GM10248 (cell line): ENCODE results near the gene GBP7.
A peak's percentile ranks its signal among the peaks of the same experiment; 100 is the strongest.

Experiments
- CTCF ChIA-PET: fragments of 300-600 bp; sonication (Branson Sonifier 250); formaldehyde crosslinking; extraction: SDS; loops from one replicate; lab custom pipeline; 2021; ENCODE audit warnings: antibody characterized with exemption; lab: Yijun Ruan, JAX
- POLR2A ChIA-PET: fragments of 350-650 bp; sonication (Branson Sonifier 250); formaldehyde crosslinking; extraction: SDS; loops from one replicate; lab custom pipeline; 2020; ENCODE audit warnings: antibody characterized with exemption; lab: Yijun Ruan, JAX
- DNase-seq: peaks from one replicate; pipeline ENCODE4 v3.0.0; 2012; ENCODE audit errors: extremely low spot score
- CTCF ChIP-seq: IDR thresholded peaks from 2 replicates; pipeline ENCODE4 v1.5.1; 2012; ENCODE audit warnings: mild to moderate bottlenecking, low read depth; ENCODE audit errors: extremely low read depth, missing control alignments, control extremely low read depth

Gene GBP7

GRCh38 chr1:89172468-89173143 lies 3.2 kb downstream of the GBP7 start:
- DNase-seq, result no peak
- no peak for TF ChIP-seq CTCF
- POLR2A ChIA-PET, result no interaction called here
- CTCF ChIA-PET, result interaction anchor here (0.8 kb wide), 1 partner anchor 14 kb away, joined by 3 read pairs; no protein-coding TSS in a partner anchor

GRCh38 chr1:89171067-89171438 lies 4.8 kb downstream of the GBP7 start:
- TF ChIP-seq CTCF, result no peak
- peak; percentile 14 for DNase-seq
- ChIA-PET CTCF (interaction anchor here (1.0 kb wide), 1 partner anchor 12 kb away, joined by 3 read pairs; no protein-coding TSS in a partner anchor), POLR2A (no interaction called here)

- POLR2A ChIA-PET, result no interaction called here
- no peak for TF ChIP-seq CTCF
- DNase-seq, result no peak
- CTCF ChIA-PET, result no interaction called here
Observed at GRCh38 chr1:89170170-89171066, 5.4 kb downstream of the GBP7 start.

GRCh38 chr1:89169166-89169565 lies 6.6 kb downstream of the GBP7 start:
- no peak for TF ChIP-seq CTCF
- CTCF ChIA-PET, result no interaction called here
- POLR2A ChIA-PET, result no interaction called here
- no peak for DNase-seq

GRCh38 chr1:89167590-89168230 lies 8.1 kb downstream of the GBP7 start:
- no peak for TF ChIP-seq CTCF
- CTCF ChIA-PET, result interaction anchor here (1.1 kb wide), 1 partner anchor 9 kb away, joined by 3 read pairs; no protein-coding TSS in a partner anchor
- POLR2A ChIA-PET, result no interaction called here
- no peak for DNase-seq

GRCh38 chr1:89166705-89167104 lies 9.1 kb downstream of the GBP7 start:
- ChIA-PET POLR2A (no interaction called here), CTCF (interaction anchor here (0.6 to 1.1 kb wide), 3 partner anchors 10 to 33 kb away, joined by 3 read pairs; no protein-coding TSS in a partner anchor)
- no peak for TF ChIP-seq CTCF
- no peak for DNase-seq
